Fibroblast of the conjunctiva (primary cell): Measurements from ENCODE around the gene PIK3C3.

Experiments used
- DNase-seq: peaks from one replicate; pipeline ENCODE4 v3.0.0-alpha.2; 2010; ENCODE audit warnings: low read depth

The PIK3C3 gene

DNA sequence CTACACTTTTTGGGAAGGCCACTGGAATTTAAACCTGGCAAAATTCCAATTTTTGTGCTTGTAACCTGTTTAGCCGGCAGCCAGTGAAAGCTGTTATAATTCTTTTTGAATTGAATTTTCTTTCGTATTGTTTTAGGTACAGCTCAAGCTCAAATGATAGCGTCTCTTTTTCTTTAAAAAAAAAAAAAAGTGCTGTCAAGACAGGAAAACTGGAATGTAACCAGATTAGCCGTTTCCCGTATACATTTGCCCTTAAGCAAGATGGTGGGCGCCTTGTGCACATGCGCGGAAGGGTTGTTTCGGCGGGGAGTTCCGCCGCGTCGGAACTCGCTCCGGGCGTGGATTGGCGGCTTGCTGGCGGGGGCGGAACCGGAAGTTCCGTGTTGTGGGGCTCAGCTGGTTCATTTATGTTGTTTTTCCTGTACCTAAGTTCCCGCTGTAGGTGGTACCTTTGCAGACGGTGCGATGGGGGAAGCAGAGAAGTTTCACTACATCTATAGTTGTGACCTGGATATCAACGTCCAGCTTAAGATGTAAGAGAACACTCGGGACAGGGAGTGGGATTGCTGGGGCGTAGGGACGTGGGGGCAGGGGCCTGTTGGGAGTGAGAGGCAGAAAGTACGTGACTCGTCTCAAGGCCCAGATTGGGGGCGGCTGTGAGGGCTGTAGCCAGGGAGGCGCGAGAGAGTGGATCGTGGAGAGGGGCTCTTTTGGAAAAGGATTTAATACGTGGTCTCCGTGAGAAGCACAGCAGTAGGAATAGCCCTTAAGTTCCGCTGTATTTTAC, at the start of gene PIK3C3:
TSS of gene PIK3C3 (plus strand) at position 408 of the 787 bp plus-strand sequence. CDS start at position 466, 58 bp downstream.
- peak; percentile 98 for DNase-seq

DNA sequence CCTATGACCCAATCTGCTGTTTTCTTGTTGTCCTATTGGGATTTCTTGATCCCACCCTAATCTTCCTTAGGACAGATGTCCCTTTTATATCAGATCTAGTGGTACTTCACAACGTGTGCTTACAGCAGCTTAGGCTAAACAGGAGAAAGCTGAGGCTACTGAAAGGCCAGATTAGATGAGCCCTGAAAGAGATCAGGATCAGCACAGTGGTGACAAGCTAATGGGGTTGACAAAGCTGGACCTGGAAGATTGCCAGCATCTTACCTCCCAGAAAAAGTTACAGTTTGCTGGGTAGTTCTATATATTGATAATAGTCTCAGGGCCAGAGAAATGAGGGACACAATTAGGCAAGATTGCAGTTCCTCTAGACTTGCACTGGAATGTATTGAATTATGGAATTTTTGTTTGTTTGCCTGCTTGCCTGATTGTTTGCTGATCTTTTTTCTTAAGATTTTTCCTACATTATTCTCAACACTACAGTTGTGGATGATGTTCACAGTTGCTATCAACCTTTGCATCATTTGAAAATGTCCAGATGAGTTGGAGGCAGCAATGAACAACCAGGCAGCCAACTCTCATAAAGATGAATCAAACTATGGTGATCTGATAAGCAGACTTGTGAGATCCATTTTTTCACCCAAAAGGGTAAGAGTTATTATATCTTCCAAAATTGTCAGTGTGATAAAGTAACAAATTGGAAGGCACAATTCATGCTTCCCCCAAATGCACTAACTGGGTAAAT, 49.1 kb upstream of the PIK3C3 start:
- DNase-seq, result no peak

DNA sequence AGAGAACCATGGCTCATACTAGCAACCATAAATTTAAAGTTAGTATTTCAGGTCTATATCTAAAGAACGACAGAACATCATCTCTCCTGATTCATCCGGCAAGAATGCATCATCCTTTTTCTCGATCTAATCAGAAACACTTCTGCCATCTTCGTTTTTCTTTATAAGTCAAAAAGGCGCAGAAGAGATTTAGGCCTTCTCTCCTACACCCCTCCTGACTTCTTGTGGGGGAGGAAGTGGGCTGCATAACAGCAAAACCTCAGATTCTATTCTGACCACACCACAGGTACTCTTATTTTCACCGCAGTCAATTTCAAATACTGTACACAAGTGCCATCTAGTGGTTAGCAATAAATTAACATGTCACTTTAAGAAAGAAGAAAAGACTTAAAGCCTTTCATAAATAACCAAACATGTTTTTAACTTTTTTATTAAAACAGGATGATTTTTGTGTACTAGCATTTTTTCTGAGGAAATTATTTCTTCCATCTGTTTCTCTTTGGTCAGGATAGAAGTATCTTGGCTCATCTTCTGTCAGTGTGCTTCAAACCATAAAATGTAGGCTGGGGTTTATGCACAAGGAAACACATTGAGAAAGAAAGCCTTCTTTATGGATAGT, 48.4 kb upstream of the PIK3C3 start:
- DNase-seq, result peak; percentile 24

DNA sequence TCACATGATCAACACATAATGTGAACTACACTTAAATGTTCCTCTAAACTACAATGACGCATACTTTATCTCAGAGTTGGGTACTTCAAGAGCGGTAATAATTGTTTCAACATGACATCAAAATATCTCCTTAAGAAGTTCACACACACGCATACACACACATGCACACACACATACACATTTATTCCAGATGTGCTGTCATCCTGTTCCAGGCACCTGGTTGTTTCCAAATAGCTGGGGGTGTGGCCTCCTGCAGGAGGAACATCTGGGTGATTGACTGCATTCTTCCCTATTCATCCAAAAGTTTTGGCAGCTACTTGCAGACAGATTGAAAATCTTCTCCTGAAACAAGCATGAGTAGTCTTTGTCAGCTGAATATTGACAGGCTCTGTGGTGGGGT, 37.9 kb upstream of the PIK3C3 start:
- no peak for DNase-seq

DNA sequence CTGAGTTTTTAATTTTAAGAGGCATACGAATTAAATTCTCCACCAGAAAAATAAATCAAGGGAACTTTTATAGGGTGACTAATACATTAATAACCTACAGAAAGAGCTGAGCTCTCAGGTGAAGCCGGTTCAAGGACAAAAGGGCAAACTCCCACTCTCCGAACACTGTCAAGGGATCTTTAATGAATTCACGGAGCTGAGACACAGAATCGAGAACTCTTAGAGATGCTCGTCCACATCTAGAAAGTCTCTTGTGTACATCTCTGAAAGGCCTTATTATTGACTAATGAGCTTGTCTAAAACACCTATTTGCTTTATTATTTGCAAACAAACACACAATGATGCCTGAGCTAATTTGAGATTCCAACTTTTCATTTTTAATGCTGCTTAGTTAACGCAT, 33.3 kb upstream of the PIK3C3 start:
- DNase-seq, result no peak

DNA sequence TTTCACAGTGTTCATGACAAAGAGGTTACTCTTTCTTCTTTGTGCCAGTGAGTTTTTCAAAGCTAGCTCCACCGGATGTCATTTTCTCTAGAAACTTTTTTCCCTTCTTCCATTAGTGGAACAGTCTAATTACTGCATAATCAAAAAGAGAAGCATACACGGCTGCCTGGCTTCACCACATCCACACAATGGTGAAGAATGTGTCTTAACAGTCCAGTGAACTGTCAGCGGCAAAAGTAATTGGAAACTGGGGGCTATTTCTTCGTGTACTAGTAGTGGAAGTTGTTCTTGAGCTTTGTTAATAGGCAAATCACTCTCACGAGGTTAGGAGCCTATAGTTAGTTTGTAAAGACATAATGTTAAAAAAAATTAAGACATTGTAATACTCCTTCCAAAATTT, 32.9 kb upstream of the PIK3C3 start:
- DNase-seq, result no peak

DNA sequence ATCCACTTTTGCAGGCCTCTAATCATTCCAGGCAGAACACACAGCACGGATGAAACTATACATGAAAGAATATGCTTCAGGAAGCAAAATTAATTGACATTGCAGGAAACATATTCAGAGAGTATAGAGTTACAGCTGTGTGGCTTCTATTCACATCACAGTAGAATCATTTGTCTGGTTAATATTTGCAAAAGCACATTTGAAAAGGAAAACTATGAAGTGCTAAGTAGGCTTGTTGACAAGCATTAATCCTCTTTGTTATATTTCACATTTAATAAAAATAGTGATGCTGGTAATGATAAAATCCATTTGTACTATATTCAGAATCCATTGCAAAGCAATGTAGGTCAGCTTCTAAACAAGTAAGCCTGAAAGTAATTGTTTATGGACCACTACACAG, 32.2 kb upstream of the PIK3C3 start:
- DNase-seq, result no peak

DNA sequence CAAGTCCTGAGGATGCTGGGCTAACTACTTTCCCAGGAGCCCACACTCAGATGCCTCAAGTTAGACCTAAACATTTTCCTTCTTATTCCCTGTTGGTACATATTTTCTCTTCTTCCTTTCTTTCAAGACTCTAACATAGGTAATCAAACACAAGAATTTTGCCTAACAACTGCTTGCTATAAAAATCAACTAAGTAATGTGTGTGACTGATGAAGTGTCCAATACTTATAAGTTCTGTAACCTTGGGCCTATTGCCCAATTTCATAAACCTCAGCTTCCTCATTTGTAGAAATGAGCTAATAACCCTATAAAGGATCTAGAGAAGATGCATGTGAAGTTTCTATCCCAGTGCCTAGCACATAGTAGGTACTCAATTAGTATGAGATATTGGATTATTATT, 31.6 kb upstream of the PIK3C3 start:
- no peak for DNase-seq

DNA sequence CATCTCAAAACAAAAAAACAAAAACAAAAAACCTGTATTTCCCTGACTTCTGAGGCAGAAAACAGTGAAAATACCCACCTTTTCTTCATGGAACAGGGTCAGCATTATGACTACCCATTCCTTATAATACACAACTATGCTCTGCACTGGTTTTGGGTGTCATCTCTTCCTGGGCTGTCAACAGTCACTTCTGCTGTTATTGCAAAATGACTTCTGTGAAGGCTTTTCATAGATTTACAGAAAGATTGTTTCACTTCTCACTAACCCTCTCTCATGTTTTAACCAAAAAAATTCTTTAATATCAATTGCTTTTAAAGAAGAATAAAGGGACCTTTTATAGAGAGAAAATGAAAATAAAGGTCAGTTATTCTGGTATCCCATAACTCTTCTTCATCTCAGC, 26.5 kb upstream of the PIK3C3 start:
- no peak for DNase-seq

DNA sequence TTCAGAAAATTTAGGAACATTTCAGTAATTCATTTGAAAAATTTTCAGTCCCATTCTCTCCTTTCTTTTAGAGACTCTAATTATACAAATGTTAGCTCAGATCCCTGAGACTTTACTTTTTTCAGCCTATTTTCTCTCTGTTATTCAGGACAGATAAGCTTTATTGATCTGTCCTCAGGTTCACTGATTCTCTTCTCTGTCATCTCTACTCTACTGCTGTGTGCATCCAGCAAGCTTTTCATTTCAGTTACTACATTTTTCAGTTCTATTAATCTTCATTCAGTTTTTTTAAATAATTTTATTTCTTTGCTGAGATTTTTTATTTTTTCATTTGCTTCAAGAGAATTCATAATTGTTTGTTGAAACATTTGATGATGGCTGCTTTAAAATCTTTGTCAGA, 22.1 kb upstream of the PIK3C3 start:
- DNase-seq, result no peak

DNA sequence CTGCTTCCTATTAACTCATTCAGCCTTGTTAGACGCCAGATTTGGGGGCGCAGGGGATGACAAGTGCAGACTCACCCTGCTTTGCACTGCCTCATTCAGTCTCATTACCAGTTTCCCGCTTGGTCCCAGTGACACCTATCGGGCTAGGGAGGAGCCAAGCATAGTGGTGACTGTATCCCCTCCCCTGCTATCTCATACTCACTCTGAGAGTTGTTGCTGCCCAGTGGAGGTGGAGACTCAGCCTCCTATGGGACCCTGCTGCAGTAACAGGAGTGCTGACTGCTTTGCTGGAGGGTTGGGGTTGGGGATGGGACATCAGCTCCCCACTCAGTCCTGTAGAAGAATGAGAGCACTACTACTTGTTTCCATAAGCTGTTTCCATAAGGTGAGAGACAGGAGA, 21.3 kb upstream of the PIK3C3 start:
- DNase-seq, result no peak

DNA sequence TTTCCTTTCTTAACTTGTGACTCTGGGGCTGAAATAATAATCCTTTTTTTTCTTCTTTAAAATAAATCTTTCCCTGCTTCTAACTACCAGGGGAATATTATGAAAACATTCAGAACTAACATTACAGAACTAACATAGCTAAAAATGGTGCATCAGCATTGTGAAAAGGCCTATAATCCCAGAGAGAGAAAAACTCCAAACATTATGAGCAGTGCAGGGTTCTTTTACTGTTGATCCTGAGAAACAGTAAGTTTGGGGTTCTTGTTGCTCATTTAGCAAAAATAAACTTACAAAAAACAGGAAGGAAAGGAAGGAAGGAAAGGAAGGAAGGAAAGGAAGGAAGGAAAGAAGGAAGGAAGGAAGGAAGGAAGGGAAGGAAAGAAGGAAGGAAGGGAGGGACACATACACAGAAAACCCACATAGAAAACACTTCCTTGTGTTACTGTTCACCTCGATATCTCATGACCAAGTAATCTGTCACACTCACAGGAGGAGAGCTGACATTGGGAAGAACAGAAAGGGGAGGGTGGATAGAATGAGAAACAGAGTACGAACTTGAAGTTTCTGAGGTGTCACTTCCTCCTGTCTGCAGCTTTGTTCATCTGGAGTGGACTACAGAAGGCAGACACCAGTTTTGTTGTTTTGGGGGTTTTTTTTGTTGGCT, 18.4 kb upstream of the PIK3C3 start:
- no peak for DNase-seq

DNA sequence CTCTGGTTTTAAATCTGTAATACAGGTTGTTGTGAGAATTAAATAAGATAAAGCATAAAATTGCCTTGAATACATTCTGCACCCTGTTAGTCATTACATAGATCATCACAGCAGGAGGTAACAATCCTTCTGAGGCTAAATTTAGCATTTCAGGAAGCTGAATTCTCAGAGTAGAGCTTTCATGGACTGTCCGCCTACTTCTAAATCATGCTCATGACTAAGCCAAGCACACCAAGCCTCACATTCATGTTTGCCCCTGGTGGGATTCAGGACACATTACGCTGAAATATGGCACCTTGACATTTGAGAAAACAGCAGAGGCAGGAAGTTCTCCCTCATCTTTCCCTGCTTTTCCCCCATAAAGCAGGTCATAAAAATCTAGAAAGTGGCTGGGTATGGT, 16.6 kb upstream of the PIK3C3 start:
- peak; percentile 29 for DNase-seq

DNA sequence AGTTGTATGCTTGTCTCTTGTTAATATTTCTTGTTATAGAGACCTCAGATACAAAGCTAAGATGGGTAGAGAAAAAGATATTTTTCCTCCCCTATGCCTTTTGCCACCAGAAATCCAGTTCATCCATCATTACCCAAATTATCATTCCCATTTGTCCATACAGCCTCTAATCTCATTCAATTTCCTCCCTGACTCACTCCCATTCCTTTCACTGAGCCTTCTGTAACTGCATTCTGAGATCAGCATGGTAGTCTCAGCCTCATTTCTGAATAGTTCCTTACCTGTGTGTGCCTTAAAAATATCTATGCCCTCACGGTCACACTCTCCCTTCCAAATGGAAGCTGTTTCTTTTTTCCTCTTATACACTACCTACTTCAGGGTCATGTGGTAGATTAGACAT, 15.7 kb upstream of the PIK3C3 start:
- DNase-seq, result no peak

DNA sequence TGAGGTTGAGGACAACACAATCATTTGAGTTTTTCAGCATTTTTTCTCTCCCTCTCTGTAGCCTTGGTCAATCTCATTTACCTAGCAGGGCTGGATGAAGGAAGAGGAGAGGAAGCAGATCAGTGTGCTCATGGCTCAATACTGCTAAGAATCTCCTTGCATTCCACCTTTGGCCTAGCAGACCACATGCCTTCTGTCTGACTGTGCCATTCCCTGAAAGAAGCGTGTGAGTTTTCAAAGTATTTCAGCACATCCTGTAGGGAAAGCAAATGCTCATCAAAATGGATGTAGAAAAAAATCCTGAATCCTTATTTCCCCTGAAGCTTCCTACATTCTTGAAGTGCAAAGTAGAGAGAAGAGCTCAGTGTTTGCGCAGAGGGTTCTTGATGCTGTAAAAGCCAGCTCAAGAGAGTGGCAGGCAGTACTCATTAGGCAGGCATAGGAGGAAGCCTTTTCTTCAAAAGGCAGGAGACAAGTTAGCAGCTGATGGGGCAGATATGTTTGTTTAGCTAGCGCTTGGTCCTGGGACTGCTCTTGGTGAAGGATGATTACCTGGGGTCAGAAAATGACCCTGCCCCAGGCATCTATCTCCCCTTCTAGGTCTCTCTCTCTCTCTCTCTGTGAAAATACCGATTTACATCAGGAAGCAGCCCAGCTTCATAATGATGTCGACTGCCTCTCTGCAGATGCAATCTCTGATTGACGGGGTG, 14.4 kb upstream of the PIK3C3 start:
- peak; percentile 43 for DNase-seq

DNA sequence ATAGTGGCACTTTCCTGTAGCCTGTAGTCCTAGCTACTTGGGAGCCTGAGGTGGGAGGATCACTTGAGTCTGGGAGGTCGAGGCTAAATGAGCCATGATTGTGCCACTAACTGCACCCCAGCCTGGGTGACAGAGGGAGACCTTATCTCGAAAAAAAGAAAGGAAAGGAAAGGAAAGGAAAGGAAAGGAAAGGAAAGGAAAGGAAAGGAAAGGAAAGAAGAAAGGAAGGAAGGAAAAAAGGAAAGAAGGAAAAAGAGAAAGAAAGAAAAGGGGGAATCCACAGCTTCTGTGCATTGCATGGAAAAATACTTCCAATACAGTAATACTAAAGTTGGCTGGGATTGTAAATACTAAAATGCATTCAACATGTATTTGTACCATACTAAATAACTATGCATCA, 12.8 kb upstream of the PIK3C3 start:
- no peak for DNase-seq

DNA sequence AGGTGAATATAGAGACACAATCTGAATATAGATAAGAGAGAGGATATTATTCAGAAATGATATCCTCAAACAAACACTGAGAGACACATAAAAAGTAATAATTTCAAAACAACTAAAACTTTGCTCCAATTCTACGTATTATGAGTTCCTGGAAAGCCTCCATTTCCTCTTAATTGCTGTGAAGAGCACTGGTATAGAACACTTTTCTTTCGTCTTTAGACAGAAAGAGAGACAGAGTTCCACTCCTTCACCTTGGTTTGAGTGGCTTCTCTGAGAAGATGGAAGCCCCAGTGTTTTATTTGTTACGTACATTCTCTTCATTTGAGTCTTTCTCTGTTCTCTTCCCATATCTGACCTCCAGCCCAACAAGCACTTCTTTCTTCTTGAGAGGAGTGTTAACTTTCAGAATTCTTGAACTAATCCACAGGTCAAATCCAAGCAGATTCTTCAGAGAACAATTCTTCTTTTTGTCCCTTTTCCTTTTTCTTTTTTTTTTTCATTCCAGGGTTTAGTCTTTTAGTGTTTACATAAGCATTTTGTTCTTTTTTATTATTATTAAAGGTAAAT, 6.4 kb upstream of the PIK3C3 start:
- DNase-seq, result no peak

DNA sequence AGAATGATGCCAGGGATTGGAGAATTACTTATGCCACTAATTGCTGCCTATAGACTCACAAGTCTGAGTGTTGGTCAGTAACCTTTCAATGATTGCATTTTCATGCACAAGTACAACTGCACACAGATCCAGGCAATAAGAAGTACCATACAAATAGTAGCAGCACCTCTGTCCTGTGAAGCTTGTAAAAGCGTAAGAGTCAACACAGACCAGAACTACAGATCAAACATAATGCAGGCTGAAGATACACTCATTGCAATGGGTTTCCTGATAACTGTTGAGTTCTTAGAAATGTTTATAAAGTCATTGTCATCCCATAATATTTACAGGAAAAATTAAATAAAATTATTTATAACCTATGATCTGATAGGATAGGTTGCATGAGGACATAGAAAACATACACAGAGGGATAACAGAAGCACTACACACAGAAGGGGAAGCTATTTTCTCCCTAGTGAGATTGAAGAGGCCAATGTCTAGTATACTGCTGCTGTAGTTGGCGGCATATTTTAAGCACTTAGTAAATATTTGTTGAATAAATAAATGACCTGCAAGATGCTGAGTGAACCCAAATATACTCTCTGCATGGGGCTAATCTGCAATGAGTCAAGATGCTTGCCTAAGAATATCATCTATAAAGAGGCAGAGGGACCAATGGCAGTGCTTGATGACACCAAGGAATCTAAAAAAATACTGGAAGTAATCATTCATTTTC, 5.7 kb upstream of the PIK3C3 start:
- no peak for DNase-seq

DNA sequence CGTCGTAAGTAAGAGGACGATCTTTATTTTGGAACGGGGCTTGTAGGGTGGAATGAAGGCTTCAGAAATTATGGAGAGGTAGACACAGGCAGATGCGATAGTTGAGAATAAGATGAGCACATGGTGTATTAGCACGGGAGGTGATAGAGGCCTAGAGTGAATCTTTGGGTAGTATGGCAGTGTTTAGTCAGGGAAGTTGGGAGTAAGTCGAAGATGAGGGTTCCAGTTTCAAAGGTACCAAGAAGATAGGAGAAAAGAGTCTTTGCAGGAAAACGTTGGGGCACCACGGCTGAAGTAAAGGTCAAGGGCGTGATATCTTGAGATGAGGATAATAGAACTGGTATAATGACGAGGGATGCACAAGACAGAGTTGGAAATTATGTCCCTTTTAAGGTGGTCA, 654 bp downstream of the PIK3C3 start:
- DNase-seq, result no peak

DNA sequence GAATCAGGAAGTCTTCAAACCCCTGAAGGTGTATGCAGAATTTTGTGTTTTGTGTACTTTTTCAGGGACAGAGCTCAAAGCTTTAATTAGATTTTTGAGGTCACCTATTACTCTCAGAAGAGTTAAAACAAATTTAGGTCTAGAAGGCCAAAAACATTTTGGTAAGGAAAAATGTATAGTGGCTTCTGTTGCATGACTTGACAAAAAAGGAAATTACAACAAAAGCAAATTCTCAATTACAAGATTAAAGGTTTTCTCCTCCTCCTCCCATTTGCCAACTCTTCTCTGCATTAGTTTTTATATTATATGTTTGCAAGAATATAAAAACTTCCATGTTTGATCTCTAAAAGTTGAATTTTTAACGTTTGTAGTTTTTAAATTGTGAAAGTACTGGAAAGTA, 4.0 kb downstream of the PIK3C3 start:
- DNase-seq, result no peak

DNA sequence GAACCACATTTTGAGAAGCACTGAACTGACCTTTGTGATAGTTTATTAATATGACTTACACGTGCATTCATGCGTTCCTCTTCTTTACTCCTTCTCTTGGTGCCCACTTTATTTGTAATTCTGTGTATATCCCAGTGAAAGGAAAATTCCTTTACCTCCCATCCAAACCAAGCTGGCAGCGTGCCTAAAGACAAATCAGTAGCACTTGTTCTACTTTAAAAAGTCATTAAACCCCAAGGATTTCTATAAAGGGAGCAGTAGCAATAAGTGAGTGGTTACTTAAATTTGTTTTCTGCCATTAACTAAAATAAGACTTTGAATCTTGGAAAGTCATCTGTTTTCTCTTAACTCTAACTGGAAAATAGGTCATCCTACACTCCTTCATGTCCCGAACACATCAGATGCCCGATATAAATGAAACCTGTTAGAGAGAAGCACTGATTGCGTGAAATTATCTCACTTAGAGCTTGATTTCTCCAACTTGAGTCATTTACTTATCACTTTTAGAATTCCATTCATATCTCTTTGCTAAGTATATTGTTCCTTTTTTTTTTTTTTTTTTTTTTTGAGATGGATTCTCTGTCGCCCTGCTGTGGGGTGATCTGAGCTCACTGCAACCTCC, 10.7 kb downstream of the PIK3C3 start:
- no peak for DNase-seq
